ENCODE data around the gene STPG1.

- TF ChIP-seq CTCF (IDR thresholded peaks at IDR 0.05; ENCODE audit: low read length), result no peak
- no peak for TF ChIP-seq EZH2 (optimal IDR thresholded peaks at IDR 0.05; ENCODE audit: low read depth, low read length)
- no peak for TF ChIP-seq EZH2phosphoT487 (IDR thresholded peaks at IDR 0.05; ENCODE audit: low read length)
These were observed 46.1 kb upstream of the STPG1 start for GRCh38 chr1:24459551-24460266.
